Islet precursor cell (in vitro differentiated cells): ENCODE results near the gene AFF3.
"Not testable (repeated sequence)": the region's sequence is repeated elsewhere in the genome, so short reads cannot be mapped to it uniquely, and the experiment has no call there.

ENCODE experiments used
- DNase-seq: peaks from one replicate; pipeline ENCODE4 v3.0.0-alpha.2; 2018

Gene AFF3

DNA sequence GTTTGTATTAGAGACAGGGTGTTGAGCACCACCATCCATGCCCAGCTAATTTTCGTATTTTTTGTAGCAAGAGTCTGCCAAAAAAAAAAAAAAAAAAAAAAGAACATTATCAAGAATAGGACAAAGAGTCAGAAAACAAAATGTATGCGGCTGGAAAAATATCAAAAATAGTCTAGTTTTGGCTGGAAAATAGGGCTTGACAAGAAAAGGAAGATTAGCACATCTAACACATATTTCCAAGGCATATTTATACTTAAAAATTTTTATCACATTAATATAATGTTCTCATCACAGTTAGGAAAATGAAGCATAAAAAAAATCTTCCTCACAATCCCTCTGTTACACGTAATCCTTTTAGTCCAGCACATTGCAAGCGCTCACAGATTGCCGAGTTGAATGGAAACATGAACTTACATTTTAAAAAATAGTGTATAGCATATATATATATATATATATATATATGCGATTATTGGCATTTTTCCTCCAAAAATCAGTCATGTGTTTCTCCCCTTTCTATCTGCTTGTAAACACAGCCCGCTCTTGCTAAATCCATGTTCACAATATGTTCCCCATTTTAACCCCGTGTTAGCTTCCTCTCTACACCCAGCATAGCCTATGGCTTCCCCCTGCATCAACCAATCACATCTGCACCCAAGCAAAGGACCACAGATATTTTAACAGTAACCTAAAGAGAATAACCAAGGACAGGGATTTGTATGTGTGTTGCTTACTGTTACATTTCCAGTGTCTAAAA, 183.0 kb downstream of the AFF3 start:
- DNase-seq: no peak

DNA sequence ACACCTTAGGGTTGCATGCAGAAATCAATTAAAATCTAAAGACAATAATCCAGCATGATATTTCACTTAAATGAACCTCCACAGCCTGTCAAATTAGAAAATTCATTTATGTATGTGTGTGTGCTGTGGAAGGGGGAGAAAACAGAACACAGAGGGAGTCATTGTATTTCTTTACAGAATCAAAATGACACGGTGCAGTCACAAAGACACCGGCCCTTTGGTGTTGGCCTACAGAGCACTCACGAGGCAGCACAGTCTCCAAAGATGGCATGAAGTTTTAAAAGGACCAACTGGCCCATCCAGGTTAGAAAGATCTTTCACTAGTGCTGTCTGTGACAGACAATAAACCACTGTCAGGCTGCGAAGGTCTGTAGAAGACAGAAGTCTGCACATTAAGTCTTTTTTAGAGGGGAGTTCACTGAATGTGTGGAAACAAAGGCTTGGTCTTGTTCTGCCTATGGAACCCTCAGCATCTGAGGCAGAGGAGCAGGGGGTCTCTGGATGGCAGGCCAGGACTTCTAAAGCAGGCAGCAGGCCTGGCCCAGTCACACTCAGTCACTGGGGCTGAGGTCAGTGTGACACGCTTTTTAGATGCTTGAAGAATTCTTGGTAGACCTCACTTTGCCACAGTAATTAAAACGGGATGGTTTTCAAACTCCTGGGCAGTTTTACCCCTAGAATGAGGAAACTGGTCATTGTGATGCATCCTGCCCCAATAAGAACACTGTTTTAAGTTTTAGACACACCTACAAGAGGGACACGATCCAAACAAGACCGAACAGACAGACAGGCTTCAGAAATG, 184.9 kb downstream of the AFF3 start:
- peak; percentile 67 for DNase-seq

DNA sequence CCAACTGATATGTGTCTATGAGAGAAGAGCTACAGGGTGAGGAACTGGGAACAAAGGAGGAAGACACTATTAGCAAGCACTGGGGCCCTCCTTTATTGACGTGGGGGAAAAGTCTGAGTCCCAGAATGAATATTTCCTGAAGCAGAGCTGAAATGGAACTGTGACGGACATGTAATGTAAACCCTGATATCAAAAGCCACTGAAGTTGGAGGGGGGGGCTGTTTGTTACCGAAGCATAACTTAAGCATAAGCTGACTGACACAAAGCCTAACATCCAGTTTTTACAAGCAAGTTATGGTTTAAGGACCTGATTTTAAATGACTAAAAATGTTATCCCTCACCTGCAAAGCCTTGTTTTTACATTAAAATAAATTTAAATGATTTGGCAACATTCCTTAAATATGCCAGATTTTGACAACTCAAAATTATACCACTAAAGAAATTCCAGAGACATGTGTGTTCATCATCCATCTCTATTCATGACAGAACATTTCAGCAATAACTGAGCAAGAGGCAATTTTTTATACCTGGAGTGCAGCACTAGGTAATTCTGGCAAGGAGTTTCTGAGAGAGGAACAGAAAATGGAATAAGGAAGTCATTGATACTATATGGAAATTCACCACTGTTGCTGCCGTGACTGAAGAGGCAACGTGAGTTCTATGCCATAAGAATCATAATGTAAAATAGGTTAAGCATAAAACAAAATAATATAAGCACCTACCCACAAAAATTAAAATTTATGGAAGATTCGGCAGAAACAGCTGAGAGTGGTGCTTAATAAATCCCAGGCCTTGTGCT, 186.0 kb downstream of the AFF3 start:
- DNase-seq: no peak

DNA sequence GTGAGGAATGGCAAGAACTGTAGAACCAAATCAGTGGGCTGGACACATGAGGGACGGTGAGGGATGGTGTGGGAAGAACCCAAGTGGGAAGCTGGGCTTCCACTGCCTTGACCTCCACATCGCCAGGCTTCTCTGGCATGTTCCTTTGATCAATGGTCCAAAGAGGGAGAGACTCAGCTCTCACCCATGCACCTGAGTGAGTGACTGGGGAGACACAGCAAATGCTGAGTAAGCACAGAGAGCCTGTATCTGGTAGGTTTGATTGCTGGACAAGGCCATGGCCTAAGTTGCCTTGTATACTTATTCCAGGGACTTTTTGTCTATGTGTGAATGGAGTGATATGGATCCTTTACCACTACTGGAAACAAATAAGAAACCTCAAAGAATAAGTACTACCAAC, 188.6 kb downstream of the AFF3 start:
- no peak for DNase-seq

DNA sequence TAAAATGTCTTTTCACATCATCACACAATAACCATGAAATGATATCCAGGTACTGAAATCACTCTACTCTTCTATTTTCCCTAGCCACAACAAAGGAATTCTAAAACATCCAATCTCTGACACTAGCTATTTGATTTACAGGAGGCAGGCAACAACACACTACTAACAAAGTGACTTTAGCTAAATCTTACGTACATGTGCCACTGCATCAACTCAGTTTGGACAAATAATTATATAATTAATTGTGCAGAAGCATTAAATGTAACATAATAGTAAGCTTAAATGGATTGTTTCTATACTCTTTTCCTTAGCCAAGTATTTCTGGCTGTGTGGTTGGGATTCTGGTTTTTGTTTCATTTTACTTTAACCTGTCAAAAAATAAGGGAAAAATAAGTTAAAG, 192.4 kb downstream of the AFF3 start:
- no peak for DNase-seq

DNA sequence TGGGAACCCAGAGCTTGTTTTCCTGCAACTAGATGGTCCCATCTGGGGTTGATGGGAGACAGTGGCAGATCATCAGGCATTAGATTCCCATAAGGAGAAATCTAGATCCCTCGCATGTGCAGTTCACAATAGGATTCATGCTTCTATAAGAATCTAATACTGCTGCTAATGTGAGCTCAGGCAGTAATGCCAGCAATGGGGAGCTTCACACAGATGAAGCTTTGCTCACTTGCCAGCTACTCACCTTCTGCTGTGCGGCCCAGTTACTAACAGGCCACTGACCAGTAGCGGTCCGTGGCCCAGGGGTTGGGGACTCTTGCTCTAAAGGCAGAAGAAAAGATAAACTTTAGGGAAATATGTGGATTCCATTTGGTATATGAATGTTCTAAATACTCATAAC, 192.9 kb downstream of the AFF3 start:
- DNase-seq: no peak

DNA sequence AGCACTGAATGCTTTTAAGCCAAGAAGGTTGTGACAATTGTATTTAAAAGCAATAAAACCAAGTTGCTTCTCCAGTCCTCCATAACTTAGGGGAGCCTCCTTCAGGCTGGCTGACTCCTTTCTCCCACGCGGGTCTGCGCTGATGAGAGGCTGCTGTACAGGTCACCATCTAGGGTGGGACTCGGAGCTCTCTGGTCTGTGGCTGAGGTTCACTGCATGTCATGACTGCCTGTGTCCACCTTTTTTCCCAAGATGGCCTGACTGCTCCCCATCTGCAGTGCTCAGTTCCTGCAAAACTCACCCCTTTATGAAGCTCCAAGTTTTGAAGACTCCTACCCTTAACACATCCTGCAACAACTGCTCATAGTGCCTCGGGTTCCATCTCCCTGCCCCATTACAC, 194.4 kb downstream of the AFF3 start:
- no peak for DNase-seq

DNA sequence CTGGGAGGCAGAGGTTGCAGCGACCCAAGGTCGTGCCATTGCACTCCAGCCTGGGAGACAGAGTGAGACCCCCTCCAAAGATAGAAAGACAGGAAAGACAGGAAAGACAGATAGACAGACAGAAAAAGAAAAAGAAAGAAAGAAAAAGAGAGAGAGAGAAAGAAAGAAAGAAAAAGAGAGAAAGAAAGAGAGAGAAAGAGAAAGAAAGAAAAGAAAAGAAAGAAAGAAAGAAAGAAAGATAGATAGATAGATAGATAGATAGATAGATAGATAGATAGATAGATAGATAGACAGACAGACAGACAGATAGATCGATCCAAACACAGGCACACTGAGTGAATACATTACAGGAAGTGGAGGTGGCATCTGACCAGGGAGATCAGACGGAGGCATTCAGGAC, 195.0 kb downstream of the AFF3 start:
- not testable (repeated sequence) for DNase-seq

DNA sequence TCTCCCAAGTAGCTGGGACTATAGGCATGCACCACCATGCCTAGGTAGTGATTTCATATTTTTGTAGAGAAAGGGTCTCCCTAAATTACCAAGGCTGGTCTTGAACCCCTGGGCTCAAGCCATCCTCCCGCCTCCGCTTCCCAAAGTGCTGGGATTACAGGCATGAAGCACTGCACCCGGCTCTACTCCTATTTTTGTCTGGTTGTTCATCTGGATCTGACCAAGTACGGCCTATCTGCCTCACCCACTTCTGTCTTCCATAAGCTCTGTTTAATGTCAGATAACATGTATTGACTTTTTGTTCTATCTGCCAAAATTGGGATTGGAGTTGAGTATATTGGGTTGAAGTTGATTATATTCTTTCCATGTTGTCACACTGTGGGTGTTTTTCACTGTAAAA, 198.4 kb downstream of the AFF3 start:
- no peak for DNase-seq

DNA sequence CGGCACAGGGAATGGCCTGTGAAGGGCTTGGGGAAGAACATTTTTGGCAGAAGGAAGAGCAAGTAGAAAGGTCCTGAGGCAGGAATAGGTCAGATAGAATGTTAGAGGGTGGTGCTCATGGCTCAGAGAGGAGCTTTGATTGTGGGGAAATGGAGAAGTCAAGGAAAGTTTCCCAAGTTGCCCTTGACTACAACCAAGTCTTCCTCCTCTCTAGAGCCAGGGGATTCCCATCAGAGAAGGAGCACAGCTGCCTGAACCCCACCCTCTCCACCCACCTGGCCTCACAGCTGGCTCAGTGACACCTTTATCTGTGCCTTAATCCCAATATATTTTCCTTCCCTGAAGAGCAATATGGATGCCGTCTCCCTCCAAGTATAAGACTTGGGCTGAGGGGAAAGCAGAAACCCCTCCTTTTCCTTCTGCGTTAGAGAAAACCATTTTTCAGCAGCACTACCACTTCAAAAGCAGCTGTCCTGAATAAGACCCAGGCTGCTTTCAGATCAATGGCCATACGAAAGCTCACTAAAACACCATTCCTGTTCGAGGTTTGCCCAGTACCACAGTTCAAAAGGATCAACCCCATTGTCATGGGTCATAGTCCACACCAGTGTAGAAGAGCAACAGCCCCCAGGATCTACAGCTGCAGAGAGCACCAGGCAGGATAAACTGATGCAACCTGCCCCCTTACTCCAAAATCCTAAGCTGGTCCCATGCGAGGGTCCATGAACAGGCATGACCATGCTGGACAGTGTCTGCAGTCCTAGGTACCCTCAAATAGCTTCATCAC, 199.6 kb downstream of the AFF3 start:
- no peak for DNase-seq

DNA sequence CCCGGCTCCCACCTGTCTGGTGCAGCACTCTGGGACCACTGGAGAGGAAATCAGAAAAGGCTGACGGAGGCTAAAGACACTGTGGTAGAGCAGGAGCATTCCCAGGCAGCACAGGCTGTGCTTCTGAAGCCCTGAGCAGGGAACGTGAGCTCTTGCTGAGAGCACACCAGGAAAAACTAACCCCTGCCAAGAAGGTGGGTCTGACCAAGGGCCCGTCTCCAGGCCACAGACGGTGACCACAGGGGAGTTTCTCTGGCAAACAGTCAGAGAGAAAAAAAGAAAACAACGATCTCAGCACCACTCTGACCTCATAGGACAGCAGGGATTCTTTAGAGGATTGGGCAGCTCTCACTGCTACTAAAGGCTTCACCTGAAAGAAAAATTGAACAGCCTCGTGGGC, 201.4 kb downstream of the AFF3 start:
- DNase-seq: no peak

DNA sequence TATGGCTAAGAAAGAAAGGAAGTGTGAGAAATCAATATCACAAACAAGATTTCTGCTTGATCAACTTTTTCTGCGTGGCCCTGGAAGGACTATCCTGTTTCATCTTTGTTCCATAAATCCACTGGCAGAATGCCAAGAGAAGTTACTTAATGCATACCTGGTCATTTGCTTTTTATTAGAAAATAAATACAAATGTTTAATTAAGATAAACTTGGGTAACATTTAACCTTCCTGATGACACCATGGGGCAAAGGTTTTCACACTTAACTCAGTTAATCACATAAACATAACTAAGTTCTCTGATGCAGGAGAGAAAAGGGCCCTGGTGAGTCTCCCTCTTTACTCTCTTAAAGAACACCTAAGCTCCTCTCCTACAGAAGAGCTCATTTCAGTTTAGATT, 203.3 kb downstream of the AFF3 start:
- DNase-seq: no peak

DNA sequence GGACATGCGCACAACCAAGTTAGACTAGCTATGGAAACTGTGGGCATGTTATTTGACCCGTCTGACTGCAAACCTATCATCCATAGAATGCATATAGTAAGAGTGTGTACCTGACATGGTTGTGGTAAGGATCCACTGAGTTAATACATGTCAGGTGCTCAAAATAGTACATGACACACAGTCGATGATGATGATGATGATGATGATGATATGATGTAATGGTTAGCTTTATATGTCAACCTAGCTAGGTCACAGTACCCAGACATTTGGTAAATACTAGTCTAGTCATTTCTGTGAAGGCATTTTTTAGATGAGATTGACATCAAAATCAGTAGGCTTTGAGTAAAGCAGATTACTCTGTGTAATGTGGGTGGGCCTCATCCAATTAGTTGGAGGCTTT, 204.1 kb downstream of the AFF3 start:
- no peak for DNase-seq

DNA sequence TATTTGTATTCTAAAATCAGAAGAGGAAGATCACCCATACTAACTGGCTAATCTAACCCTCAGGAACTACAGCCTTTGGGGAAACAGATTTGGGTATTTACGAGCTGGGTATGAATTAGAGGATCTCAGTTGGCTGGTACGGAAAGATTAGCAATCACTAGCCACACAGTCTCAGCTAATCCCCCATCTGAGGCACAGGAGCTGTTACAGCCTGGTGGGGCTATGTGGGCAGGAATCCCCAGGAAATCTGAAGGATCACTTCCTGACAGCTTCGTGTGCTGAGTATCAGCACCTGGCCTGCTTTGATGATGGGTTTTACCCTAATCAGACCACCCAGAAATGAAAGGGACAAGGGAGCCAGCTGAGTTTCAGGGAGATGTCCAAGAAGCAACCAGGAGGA, 206.3 kb downstream of the AFF3 start:
- DNase-seq: peak; percentile 62

DNA sequence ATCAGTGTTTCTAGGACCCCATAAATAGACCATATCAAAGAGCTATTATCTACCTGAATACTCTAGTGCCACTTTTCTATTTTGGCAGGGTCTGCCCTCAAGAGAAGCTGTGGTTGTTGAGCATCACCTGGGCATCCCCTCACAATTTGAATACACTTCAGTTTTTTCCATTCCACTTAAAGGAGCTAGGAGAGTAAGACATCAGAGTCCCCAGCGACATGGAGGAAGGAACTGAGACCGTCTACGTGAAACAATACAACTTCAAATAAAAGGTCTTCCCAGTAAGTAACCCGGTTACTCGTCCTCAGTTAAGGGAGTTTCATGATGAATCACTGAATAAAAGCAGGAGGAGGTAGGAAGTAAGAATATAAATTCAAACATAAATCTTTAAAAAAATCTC, 206.7 kb downstream of the AFF3 start:
- DNase-seq: no peak

DNA sequence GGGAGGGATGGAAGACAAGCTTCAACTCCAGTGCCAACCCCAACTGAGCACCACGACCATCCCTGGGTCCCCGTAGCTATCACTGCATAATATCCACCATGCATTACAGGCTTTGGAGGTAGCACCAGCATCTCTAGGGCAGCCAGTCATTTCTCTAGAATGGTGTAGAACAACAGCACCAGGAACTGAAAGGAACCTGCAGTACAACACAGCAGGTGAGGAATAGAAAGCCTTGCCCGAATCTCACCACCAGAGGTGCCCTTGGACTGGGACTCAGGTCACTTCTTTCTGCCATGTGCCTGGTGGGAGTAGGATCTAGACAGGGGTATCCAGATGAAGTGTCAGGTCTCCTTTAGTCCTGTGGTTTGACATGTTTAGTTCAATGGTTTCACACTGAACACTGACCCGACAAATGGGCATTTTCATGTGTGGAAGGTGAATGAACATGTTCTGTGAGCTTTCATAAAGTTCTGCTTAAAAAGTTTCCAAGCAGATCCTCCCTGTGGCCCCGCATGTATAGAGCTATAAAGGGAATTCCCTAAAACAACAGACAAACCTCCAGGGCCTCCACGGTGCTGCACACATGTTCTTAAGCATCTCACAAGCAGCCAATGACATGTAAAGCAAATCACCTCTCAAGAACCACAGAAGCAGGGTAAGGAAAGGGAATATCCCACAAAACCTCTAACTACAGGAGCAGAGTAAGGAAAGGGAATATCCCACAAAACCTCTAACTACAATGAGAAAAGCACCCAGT, 208.3 kb downstream of the AFF3 start:
- DNase-seq: no peak

DNA sequence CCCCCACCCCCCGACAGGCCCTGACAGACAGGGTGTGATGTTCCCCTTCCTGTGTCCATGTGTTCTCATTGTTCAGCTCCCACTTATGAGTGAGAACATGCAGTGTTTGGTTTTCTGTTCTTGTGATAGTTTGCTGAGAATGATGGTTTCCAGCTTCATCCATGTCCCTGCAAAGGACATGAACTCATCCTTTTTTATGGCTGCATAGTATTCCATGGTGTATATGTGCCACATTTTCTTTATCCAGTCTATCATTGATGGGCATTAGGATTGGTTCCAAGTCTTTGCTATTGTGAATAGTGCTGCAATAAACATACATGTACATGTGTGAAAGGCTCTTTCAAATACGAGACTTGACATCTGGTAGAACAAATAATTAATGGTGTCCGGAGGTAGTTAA, 208.9 kb downstream of the AFF3 start:
- not testable (repeated sequence) for DNase-seq

DNA sequence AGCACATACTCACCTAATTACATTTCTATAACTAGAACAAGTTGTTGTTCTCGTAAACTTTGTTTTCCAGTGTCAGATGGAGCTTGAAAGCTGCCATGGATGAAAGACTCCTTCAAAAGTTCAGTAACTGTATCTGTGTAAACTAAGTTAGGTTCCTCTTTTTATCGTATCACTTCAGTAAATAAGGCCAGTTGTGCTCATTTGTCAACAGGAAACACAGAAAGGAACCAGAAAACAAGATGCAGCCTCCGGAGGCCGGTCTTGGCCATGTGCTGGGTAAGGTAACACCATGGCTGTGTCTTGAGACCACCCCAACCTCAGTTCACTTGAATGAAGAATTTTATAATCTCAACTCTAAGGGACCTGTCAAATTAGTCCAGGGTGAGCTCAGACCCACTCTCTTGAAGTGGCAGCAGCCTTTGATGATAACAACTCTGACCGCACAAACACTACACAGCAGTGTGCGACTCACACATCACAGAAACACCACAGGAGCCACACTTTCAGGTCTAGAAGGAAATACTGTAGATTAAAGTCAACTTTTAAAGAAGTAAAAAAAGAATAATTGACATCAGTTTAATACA, 213.8 kb downstream of the AFF3 start:
- DNase-seq: no peak

DNA sequence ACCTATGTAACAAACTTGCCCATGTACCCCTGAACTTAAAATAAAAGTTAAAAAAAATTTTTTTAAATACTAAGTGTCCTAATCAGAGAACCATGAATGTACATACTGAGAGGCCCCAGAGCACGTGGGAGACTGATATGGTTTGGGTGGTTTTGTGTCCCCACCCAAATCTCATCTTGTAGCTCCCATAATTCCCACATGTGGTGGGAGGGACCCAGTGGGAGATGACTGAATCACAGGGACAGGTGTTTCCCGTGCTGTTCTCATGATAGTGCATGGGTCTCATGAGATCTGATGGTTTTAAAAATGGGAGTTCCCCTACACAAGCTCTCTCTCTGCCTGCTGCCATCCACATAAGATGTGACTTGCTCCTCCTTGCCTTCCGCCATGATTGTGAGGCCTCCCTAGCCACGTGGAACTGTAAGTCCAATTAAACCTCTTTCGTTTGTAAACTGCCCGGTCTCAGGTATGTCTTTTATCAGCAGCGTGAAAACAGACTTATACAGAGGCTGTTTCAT, 214.6 kb downstream of the AFF3 start:
- DNase-seq: not testable (repeated sequence)

DNA sequence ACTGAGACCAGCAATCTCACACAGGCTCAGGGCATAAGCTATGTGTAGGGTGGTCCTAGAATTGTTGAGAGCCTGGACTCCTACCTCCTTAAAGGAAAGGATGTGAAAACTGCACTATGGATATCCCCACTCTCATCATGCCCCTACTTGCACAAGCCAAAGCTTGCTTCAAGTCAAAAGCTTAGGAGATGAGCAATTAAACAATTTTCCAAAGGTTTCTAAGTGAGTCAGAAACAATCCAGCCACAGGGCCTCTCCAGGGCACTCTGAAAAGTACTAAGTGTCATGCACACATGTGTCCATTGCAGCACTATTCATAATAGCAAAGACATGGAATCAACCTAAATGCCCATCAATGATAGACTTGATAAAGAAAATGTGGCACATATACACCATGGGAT, 215.4 kb downstream of the AFF3 start:
- no peak for DNase-seq

DNA sequence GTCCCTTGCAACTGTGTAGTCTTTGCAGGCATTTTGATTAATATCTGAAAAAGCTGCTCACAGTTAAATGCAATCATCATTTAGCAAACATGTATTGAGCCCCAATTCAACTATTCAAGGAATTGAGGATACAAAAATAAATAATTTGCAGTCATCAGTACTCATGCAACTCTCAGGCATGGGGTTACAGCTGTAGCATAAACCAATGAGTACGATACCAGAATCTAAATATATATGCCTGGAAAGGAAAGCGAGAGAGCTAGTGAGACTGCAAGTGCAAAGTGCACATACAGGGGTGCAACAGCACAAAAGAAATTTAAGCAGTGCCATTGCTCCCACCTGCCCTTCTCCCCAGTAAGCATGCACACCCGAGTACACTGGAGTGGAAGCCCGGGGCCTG, 216.4 kb downstream of the AFF3 start:
- no peak for DNase-seq

DNA sequence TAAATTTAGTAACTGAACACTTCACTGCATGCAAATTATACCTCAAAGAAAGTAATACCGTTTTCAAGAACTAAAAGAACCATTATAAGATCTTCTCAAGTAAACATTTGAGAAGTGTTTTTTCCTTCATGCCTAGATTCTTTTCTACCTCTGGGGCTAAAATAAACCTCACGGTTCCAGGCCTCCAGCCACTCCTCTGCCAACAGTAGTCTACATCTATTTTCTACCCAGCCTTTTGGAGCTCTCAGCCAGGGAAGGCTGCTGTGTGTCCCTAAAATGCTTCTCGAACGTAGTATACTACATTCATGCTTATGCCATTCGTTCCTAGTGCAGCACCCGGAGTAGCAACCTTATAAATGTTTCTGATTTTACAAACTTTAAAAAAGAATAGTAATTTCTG, 219.7 kb downstream of the AFF3 start:
- no peak for DNase-seq
